22Rv1 (cell line): ENCODE data around the gene ITGB7.

Experiments used
- H3K27ac ChIP-seq: fragments of 450-650 bp; 2 replicates; pipeline ENCODE4 v1.5.1; 2017
- CTCF ChIP-seq: fragments of 450-650 bp; IDR thresholded peaks from 2 replicates; pipeline ENCODE4 v1.5.1; 2017; ENCODE audit warnings: mild to moderate bottlenecking
- ZFX ChIP-seq: fragments of 450-650 bp; IDR thresholded peaks from 2 replicates; pipeline ENCODE4 v1.6.1; 2017; ENCODE audit warnings: antibody characterized with exemption, borderline replicate concordance

ITGB7 gene

GRCh38 chr12:53230108-53230845 is 23.2 kb upstream of the ITGB7 start:
- TF ChIP-seq ZFX (no peak), CTCF (no peak)
- peak overlapping the region; percentile 99 for H3K27ac ChIP-seq

GRCh38 chr12:53229454-53229853 is 22.4 kb upstream of the ITGB7 start:
- TF ChIP-seq CTCF (no peak), ZFX (no peak)
- H3K27ac ChIP-seq, result peak overlapping the region; percentile 99

GRCh38 chr12:53227836-53228235 is 20.8 kb upstream of the ITGB7 start:
- TF ChIP-seq CTCF, result no peak
- TF ChIP-seq ZFX, result no peak
- no peak overlapping the region for H3K27ac ChIP-seq

DNA sequence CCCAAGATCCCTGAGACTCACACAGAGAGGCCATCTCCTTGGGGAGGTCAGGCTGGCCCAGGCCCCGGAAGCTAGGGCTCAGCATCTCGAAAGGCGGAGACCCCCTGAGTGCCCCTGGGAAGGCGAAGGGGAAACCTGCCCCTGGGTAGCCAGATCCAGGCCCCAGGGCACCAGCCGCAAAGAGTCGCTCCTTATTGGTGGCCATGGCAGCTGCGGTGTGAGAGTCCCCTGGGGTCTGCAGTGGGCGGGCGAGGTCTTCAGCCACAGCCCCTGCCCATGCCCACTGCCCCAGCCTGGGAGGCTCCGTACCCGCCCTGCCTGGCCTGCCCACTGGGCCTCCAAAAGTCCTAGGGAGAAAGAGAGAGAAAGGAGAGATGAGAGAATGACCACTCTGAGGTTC is 20.3 kb upstream of the ITGB7 start:
- no peak overlapping the region for H3K27ac ChIP-seq
- TF ChIP-seq CTCF, result no peak
- no peak for TF ChIP-seq ZFX

GRCh38 chr12:53226815-53227214 is 19.8 kb upstream of the ITGB7 start:
- TF ChIP-seq ZFX (no peak), CTCF (no peak)
- H3K27ac ChIP-seq, result no peak overlapping the region

GRCh38 chr12:53225635-53226424 is 18.8 kb upstream of the ITGB7 start:
- 0 out of 2 replicates have a peak overlapping the region, but pooled peaks have one; percentile 98 for H3K27ac ChIP-seq
- TF ChIP-seq ZFX (no peak), CTCF (no peak)

- H3K27ac ChIP-seq, result peak overlapping the region; percentile 98
- TF ChIP-seq ZFX (no peak), CTCF (no peak)
Measured at GRCh38 chr12:53224897-53225634, 18.0 kb upstream of the ITGB7 start.
